Adipose tissue (tissue), 3 donors: ENCODE data around the gene PLEKHM2. TPM values are rescaled to one million over a fixed set of nuclear protein-coding genes. Genes with fewer than 3 reads are reported as not detected.

Experiments
- H3K27ac ChIP-seq: one replicate; pipeline ENCODE4 v1.5.1; 2013; ENCODE audit warnings: low read depth, low read length
- WGBS, 3 donors: extraction: QIAGEN DNeasy Blood & Tissue Kit; methylation state at CpG; one replicate each; pipeline ENCODE4 v1.1.7; 2013; 5-methylcytosine and 5-hydroxymethylcytosine counted together
- polyA plus RNA-seq, 3 donors: library from polyadenylated mRNA; stranded (reverse); fragments of 200-250 nt; gene quantifications; one replicate each; pipeline ENCODE4 v1.2.3, GENCODE V29; 2013
- donor health status: healthy with polysubstance abuse.
- donor health status: Bipolar disorder and iron deficiency.
- donor health status: healthy.

PLEKHM2 gene
- polyA plus RNA-seq, 3 donors, result 23.4 to 55.2 (median 41.1) TPM

DNA sequence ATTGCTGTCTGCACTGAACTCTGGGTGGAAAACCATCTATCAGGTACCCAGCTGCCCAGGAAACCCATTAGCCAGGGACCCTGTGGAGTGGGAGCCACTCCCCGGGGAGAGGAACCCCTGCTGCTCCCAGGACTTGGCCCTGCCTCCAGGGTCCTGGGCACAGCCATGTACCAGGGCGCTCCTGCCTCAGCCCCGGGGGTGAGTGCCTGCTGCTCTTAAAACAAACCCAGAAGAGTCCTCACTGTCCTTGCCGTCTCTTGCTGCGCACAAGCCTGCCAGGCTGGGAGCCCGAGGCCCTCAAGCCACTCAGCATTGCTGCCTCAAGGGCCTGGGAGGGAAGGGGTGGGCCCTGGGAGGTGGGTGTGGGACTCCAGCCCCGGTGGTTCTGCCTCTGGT is 48.6 kb downstream of the PLEKHM2 start:
- WGBS, 3 donors, result 87 to 88% (median 87%) methylated on average over 7 of the region's 7 CpGs
- H3K27ac ChIP-seq, result no peak overlapping the region

- H3K27ac ChIP-seq, result no peak overlapping the region
- WGBS, 3 donors, result 86 to 93% (median 92%) methylated on average over 9 to 11 of the region's 11 CpGs
Observed at GRCh38 chr1:15733218-15733725, 49.2 kb downstream of the PLEKHM2 start.

GRCh38 chr1:15733726-15734226 is 49.7 kb downstream of the PLEKHM2 start:
- no peak overlapping the region for H3K27ac ChIP-seq
- WGBS, 3 donors, result 91 to 97% (median 92%) methylated on average over 20 to 27 of the region's 27 CpGs

- H3K27ac ChIP-seq, result no peak overlapping the region
- WGBS, 3 donors, result 81 to 85% (median 81%) methylated on average over 13 of the region's 13 CpGs
Observed at GRCh38 chr1:15734296-15734695, 50.2 kb downstream of the PLEKHM2 start.

DNA sequence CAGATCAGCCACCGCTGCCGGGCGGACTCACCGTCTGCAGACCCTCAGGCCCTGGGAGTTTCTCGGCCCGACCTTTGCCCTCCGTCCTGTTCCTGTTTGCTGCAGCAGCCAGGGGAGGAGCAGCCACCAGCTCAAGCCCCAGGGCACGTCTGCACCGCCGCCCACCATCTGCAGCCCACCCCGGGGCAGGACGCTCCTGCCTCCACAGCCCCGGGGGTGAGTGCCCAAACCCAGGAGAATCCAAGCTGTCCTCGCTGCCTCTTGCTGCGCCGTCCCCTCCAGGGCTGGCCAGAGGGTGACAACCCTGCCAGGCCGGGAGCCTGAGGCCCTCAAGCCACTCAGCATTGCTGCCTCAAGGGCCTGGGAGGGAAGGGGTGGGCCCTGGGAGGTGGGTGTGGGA is 50.8 kb downstream of the PLEKHM2 start:
- WGBS, 3 donors, result 49 to 88% (median 84%) methylated on average over 17 of the region's 17 CpGs
- no peak overlapping the region for H3K27ac ChIP-seq

GRCh38 chr1:15735304-15736037 is 51.4 kb downstream of the PLEKHM2 start:
- 33 to 82% (median 75%) methylated on average over 12 of the region's 12 CpGs for WGBS, 3 donors
- H3K27ac ChIP-seq, result no peak overlapping the region

DNA sequence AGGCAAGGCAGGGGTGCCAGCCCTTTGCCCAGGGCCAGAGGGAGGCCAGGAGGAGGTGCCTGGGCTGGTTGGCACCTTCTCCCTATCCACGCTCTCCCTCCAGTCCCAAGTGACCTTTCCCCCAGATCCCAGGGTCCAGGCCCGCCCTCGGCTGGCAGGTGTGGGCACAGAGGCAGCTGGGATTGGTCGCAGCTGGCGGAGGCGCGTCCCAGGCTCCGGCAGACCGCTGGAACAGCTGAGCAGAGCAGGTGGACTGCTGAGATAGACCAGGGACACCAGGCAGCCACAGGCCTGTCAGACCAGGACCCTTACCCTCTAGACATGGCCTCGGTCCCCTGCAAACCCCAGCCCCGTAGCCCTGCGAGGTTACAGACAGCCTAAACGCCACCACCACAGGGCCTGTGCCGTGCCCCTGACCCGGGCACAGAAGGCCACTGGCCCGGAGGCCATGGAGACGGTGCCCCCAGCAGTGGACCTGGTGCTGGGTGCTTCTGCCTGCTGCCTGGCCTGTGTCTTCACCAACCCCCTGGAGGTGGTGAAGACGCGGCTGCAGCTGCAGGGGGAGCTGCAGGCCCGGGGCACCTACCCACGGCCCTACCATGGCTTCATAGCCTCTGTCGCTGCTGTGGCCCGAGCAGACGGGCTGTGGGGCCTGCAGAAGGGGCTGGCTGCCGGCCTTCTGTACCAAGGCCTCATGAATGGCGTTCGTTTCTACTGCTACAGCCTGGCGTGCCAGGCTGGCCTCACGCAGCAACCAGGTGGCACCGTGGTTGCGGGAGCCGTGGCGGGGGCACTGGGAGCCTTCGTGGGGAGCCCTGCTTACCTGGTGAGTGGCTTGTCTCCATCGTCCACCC is 52.1 kb downstream of the PLEKHM2 start, which contains the start of gene SLC25A34:
Gene SLC25A34 (plus strand): TSS at position 221 of the 854 bp plus-strand sequence. CDS start 228 bp downstream, at position 449.
- 33 to 89% (median 85%) methylated on average over 35 of the region's 35 CpGs for WGBS, 3 donors
- H3K27ac ChIP-seq, result no peak within 1 kb of the TSS

GRCh38 chr1:15736892-15737261 is 52.8 kb downstream of the PLEKHM2 start:
- 10 to 66% (median 53%) methylated on average over 6 of the region's 6 CpGs for WGBS, 3 donors
- H3K27ac ChIP-seq, result no peak overlapping the region

GRCh38 chr1:15737324-15738319 is 53.5 kb downstream of the PLEKHM2 start:
- no peak overlapping the region for H3K27ac ChIP-seq
- 53 to 90% (median 83%) methylated on average over 20 of the region's 20 CpGs for WGBS, 3 donors

DNA sequence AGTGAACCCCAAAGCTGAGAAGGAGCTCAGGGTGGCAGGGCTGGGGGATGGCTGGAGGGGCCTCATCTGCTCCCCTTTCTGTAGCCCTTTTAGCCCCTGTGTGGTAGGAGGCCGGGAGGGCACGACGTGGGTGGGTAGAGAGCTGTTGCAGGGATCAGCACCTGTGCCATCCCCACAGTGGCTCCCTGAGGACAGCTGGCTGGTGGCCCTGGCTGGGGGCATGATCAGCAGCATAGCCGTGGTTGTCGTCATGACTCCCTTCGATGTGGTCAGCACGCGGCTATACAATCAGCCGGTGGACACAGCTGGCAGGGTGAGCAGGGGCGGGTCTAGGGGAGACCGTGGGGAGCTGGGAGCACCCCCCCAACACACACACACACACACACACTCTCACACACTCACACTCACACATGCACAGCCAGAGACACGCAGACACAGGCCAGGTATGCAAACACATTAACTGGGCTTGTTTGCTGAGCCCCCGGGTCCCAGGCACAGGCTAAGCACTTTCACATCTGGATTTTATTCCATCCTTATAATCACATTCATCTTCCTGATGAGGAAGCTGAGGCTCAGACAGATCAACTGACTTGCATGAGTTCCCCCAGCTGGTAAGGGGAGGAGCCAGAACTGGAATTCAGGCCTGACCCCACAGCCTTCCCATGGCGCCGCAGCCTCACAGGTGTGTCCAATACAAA is 54.4 kb downstream of the PLEKHM2 start:
- H3K27ac ChIP-seq, result no peak overlapping the region

GRCh38 chr1:15739259-15739658 is 55.1 kb downstream of the PLEKHM2 start:
- 82 to 89% (median 88%) methylated on average over 14 to 16 of the region's 16 CpGs for WGBS, 3 donors
- no peak overlapping the region for H3K27ac ChIP-seq

More for the DNA sequence above, 54.4 kb downstream of the PLEKHM2 start:
- WGBS, 3 donors, result 48 to 88% (median 88%) methylated on average over 14 to 15 of the region's 15 CpGs

- no peak overlapping the region for H3K27ac ChIP-seq
- WGBS, 3 donors, result 85 to 90% (median 88%) methylated on average over 7 of the region's 7 CpGs
Observed at GRCh38 chr1:15739745-15740144, 55.6 kb downstream of the PLEKHM2 start.

- no peak overlapping the region for H3K27ac ChIP-seq
- 46 to 59% (median 51%) methylated on average over 27 of the region's 27 CpGs for WGBS, 3 donors
Observed at GRCh38 chr1:15740924-15741850, 57.1 kb downstream of the PLEKHM2 start.

GRCh38 chr1:15742339-15742801 is 58.2 kb downstream of the PLEKHM2 start, which contains the start of gene TMEM82:
TMEM82 (plus strand) TSS chr1:15742499; CDS start chr1:15742560, 61 bp downstream.
- 34 to 36% (median 35%) methylated on average over 14 of the region's 14 CpGs for WGBS, 3 donors
- no peak within 1 kb of the TSS for H3K27ac ChIP-seq

- H3K27ac ChIP-seq, result no peak overlapping the region
- WGBS, 3 donors, result 81 to 83% (median 82%) methylated on average over 28 to 30 of the region's 30 CpGs
Observed at GRCh38 chr1:15744122-15744679, 60.1 kb downstream of the PLEKHM2 start.

DNA sequence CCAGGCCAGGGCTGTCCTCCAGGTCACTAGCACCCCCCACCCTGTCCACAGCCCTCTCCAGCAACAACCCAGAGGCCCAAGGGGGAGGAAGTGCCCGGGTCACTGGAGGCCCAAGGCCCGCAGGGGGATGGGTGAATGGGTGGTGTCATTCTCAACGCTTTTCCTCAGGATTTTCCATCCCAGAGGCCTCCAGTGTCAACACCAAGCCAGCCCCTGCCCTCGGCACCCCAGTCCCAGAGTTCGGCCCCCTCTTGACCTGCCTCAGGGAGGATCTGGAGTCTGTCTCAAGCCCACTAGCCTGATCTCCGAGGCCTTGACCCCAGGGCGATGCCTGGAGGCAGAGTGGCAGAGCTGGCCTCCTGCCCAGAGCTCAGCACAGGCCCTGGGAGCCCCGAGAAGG is 63.3 kb downstream of the PLEKHM2 start:
- no peak overlapping the region for H3K27ac ChIP-seq
- 57 to 72% (median 63%) methylated on average over 7 to 8 of the region's 8 CpGs for WGBS, 3 donors
